GM23338 (cell line): ENCODE results near the gene CYP2E1.

Source experiments
- CTCF ChIP-seq, 2 experiments: fragments of 200-600 bp in 1 of 2; sonication (generic) in 1 of 2; conservative IDR thresholded peaks; 2 replicates each; pipeline versions ENCODE4 v1.5.1 to v1.6.1; 2016 to 2017; ENCODE audit warnings: antibody characterized with exemption in 2 of 2, low read depth in 2 of 2, mild to moderate bottlenecking in 2 of 2, moderate library complexity in 1 of 2
- EZH2 ChIP-seq: fragments of 200-600 bp; sonication (generic); IDR thresholded peaks from one replicate; pipeline ENCODE4 v1.8.0; 2017; ENCODE audit warnings: antibody characterized with exemption, mild to moderate bottlenecking, low read depth; ENCODE audit not compliant: unreplicated experiment
- EZH2phosphoT487 ChIP-seq: fragments of 200-600 bp; sonication (generic); IDR thresholded peaks from one replicate; pipeline ENCODE4 v1.8.1; 2018; ENCODE audit warnings: antibody characterized with exemption; ENCODE audit not compliant: unreplicated experiment

GRCh38 chr10:133511907-133512528, 15.1 kb upstream of the CYP2E1 start:
- TF ChIP-seq CTCF (conservative IDR thresholded peaks at IDR 0.05; ENCODE audit: low read depth in 2 of 2) = no peak
- TF ChIP-seq EZH2 = no peak
- TF ChIP-seq EZH2phosphoT487 = no peak
